NCI-H2107 (cell line): Measurements from ENCODE around the gene CPVL.

Experiments
- DNase-seq: peaks from one replicate; lab custom pipeline; 2025; lab: John Stamatoyannopoulos, UW

CPVL gene

DNA sequence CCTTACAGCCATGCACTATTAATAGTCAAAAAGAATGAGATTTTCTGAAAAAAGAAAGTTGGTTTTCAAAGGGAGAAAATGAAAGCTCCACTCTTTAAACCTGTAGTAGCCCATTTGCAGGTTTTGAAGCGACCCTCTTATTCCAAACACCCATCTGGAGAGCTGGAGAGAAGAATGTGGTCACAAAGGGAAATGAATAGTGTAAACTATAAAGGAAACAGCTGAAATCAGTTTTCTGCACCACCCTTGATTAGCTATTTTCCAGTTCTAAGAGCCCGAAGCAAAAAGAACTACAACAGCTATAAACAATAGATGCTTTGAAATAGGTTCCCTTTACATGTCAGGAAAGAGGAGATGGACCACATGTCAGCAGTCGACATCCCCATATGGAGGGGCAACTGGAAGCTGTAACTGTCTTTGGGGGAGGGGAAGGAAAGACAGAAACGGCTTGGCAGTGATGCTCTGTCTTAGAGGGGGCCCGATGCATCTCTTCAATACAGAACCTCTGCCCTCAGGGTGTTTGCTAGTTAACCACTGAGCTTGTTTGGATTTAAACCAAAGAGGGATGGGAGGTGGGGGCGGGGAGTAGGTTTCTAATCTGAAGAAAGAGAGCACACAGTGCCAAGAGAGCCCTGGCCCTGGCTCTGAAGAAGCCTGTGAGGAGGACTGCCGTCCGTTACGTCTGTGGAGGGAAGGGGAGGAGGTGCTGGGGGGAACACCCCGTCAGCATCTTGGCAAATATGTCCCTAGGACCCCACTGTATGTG lies 55.3 kb downstream of the CPVL start:
- DNase-seq = no peak

DNA sequence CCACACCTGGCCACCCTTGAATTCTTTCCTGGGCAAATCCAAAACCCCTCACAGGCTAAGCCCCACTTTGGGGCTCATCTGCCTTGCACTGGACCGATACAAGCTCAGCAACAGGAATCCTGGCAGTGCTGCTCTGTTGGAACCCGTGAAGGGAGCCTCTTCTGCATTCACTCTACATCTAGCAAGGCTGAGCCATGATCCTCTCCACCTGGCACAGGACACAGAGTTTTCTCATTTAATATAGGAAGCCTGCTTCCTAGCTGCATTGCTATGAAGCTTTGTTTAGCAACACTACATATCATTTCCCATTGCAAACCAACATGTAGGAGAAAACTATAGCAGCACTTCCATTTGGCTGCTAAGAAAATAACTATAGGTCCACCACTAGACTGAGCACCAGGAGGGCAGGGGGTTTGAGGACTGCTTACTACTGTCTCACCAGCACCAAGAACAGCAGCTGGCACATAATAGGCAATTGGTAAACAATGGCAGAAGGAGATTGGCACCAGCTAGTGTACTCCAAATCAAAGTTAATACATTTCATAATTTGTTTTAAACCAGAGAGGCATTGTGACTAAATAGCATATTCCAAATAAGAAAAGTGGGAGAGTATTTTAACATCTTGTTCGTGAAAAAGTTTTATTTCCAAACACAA lies 56.1 kb downstream of the CPVL start:
- DNase-seq = no peak

DNA sequence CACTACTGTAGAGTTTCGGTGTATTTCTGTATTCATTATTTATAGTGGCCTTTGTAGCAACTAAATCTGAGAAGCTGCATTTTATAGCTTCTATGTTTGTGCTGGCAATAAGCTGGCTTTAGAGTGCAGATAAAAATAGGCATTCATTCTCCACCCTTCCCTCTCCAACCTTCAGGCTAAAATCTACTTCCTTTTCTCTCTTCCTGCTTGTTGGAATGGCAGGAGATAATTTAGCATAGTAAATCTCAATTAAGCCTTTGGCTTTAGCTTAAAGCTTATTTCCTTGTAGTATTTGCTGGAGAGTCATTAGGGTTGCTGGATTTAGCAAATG lies 58.5 kb downstream of the CPVL start:
- DNase-seq = no peak

DNA sequence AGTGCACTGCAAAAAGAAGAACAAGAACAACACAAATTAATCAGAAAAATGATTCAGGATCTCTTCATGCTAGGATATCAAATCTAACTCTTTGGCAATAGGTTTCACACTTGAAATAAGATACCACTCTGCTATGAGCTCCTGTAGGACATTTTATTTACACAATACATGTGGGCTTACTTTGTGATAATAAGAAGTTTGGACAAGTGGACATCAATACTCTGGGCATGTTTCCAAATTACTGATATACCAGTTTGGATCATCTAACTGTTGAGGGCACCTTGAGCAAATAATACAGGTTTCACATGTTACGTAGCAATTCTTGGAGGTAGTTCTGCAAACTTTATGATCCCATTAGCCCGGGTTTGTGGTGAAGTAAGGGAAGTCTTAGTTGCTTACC lies 59.8 kb downstream of the CPVL start:
- peak; percentile 60 for DNase-seq

DNA sequence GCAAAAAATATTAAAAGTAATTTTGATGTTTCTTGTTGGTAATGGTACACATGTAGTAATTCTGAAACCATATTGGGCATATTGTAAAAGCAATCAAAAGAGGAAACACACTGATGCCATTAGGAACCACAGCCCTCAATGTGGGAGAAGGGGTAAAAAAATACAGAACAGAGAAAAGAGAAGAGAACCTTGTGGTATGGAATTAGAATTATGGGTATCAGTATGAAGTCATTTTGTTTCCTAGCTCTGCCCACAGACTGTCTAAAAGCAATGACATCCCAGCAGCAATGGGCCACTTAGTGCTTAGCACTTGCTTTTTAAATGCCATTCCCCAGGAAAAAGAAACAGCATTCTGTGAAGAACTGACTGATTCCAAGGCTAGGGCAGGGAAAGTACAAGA lies 61.5 kb downstream of the CPVL start:
- DNase-seq = no peak

DNA sequence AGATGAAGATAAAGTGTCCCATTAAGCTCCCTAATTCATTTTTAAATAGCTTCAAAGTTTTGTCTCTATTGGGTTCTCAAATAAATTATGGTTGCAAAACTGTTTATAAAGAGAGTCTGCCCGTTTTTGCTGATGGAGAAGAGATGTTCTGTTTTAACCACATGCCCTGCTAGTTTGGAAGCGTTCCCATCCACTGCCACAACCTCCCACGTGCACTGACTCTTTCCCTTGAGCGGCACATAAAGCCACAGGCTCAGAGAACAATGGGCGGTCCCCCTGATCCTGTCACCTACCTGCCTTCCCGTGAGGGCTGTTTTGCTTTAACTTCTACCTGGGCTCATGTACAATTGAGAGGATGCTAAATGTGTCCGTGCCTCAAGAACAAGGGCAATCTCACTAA lies 65.5 kb downstream of the CPVL start:
- DNase-seq = no peak

DNA sequence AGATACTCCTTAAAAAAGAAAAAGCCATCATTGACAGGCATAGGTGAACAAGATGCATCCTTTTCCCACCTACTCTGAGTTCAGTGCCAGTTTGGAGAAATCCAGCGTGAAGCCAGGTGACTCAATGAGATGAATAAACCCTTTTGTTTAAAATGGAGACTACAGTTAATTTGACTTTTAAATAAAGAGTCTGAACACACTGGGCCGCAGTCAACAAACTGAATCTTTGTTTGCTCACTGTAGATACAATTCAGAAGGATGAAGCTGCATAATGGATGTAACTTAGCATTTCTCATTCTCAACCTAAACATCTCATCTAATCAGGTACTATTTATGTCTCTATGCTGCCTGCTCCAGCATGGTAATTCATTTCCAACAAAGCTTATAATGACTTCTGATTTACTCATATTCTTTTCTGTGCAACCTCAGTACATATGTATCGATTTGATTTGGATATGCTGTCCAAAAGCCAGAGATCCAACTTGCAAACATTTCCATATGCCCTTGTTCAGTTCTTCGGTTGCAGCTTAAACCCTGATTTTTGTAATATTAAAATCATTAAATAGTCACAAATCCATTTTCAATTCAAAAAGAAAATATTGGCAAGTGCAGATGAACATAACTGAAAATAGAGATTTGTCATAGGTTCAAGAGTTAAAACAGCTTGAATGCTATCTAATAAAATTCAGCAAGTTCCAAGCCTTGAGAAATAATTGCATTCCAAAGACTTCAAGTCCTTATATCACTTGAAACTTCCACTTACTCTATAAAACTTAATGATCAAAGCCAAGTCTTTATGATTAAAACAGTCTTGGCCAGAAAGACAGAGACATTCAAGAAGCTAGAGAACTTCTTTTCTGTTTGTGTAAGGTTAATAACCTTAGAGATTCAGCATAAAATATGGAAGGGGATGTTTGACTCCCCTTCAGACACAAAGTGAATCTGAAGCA lies 67.8 kb downstream of the CPVL start:
- no peak for DNase-seq

DNA sequence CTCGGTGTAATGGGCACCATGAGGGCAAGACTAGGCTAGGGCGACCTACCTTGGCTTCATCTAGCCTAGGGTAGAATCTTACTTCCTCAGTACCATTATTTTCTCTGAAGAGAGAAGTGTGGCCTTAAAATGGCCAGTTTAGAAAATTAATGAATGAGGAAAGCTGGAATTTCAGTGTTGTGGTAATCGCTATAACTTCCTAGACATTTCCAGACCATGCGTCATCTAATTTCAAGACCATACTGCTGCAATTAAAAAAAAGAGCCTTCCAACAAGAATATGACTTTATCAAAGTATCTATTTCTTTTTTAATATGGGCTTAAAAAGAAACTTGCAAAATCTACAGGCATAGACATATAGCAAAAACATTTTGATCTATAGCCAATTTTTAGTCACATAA lies 68.5 kb downstream of the CPVL start:
- no peak for DNase-seq

DNA sequence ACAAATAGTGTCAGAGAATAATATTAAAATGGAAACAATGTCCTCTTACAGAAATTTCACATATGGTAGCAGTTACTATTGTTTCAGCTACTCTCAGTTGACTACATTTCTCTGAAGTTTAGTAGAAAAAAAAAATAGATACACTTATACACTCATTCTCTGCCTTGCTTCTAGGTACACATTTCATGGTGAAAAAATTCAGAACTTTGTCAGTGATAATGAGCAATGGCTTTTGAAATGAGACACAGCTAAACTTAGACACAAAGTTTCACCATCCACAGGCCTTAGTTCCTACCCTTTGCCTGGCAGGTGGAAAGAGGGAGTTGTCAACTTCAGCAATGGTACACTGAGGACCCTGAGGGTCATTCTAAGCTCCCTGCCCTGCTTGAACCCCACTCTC lies 69.2 kb downstream of the CPVL start:
- DNase-seq = no peak

DNA sequence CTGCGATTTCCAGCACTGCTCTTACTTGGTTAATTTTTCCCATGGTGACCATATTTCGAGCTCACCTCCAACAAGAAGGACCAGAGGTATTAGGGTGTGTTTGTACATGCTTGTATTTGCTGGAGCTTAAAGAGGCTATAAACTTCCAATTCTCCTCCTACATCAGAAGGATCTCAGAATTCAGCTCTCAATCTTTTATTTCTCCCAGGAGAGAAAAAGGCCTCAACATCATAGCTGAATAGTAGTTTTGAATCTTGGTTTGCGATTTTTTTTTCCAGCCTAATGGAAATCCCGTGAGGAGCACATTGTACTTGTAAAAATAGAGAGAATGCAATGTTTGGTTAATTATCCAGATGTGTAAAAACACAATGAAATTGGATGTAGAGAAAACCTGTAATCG lies 69.7 kb downstream of the CPVL start:
- DNase-seq = no peak

DNA sequence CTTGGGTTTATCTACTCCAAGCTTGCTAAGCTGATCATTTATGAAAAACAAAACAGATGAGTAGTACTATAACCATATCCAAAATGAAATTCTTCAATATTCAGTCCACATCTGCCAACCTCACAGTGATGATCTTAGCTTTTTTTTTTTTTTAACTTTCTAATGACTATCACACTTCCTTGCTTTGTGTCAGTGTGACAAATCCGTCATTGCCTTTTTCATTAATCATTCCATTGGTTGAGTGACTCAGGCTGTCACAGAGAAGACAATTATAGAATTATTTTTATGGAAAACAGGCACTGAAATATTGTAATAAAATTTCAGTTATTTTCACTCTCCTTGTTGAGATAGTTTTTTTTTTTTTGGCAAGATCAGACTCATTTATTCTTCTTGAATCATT lies 70.7 kb downstream of the CPVL start:
- DNase-seq = no peak

DNA sequence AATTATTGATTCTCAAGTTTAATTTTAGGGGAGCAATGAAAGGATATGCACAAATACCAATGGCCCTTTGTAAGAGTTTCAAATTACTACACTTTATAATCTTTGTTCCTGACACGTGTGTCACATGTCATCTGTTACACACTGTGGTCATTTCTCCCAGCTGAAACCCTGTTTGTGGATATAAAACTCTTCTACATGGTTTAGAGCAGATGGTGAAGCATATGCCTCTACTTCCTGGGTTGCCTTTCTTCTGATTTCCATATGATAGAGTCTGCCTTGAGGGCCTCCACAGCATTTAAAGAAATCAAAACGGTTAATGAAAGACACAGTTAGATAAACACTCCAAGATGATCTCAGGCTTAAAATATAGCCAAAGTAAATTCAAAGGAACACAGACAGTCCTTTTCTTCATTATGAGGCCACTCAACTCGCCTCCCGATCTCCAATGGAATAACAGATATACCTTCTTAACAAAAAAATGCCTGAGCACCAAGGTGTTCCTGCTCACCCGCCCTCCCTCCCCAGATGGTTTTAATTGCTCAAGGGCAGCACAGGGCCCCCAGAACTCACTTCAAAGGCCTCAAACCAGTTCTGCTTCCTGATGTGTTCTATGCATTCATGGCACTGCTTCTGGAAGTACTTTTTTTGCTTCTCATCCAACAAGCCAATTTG lies 75.0 kb downstream of the CPVL start:
- DNase-seq = no peak

DNA sequence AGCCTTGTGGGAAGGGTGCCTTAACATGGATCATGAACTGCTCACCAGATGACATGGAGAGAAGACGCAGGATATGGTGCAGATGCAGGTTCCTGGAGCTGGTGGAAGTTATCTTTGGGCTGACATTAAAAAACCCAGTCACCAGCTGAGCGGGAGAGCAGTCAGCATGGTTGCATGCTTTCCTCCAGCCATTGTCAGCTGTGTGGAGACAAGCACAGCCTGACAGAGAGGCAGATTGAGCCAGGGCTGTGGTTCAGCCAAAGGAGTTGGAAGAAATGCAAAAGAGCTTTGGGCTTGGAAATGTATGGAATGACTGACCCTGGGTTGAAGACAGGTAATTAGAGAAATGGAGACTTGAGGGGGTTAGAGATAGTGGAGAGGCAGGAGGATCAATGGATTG lies 79.7 kb downstream of the CPVL start:
- DNase-seq = no peak

DNA sequence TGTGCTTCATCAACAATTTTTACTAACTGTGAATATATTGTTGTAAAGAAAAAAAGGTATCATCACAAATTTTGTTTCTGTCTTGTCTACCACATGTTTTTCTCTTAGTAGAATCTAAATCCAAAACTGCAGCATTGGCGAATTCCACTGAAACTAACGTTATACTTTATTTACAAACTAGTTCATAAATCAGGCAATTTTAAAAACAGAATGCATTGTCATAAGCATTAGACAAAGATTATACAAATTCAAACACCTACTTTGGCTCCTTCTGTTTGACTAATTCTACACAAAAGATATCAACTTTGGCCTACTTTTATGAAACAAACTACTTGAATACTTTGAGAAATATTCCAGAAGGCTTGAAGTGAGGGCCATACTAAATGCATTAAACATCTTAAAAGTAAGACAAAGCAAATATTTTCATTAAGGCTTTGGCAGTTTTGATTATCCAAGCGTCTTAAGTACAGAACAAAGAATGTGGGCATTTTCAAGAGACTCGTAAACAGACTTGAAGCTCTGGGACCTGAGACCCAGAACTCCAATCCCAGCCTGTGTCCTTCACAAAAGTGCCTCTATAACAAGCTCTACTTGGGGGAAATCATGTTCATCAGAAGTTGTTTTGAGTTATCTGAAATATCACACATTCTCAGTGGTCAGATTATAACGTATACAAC lies 81.0 kb downstream of the CPVL start:
- no peak for DNase-seq

DNA sequence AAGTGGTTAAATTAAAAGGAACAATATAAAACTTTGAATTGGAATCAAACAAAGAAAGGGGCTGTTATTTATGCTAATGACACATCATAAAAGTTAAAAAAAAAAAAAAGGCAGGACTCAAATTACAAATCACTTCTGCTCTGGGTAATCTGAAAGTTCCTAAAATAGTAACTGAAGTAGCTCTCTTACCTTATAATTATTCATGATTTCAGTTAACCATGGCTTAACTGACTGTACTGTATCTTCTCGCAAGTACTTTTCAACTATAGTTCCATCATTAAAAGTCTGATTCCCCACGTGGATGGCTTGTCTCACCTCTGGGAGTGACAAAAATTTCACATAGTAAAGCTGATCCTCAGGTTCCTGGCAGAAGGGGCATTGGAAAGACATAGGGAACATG lies 82.5 kb downstream of the CPVL start:
- DNase-seq = no peak

DNA sequence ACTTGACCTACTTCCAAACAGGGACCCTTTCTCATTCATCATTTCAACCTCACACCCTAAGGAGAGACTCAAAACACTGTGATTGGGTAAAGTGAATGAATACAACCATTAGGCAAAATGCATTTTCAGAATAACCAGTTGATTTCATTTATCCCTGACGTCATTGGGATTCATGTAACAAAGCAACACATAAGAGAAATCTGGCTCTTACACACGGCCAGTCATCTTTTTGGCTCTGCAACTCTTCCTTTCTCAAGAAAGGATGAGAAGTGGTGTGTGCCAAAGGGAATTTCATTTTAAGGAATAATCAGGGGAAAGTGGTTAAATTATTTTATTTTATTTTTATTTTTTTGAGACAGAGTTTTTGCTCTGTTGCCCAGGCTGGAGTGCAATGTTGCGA lies 83.1 kb downstream of the CPVL start:
- DNase-seq = no peak

DNA sequence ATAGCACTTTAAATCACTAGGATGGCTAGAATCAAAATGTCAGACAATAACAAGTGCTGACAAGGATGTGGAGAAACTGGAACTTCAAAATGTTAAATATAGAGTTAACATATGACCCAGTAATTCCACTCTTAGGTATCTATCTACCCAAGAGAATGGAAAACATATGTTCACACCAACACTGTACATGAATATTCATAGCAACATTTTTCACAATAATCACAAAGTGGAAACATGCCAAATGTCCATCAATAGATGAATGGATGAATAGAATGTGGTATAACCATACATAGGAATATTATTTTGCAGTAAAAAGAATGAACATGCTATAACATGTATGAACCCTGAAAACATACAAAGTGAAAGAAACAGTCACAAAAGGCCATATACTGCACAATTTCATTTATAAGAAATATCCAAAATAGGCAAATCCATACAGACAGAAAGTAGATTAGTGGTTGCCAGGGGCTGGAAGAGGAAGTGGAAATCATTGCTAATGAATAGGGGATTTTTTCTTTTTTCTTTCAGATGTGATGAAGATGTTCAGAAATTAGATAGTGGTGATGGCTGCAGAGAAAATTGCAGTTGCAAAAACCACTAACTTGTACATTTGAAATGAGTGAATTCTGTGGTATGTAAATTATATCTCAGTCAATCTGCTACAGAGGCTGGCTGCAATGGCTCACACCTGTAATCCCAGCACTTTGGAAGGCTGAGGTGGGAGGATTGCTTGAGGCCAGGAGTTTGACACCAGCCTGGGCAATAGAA lies 93.0 kb downstream of the CPVL start:
- no peak for DNase-seq

DNA sequence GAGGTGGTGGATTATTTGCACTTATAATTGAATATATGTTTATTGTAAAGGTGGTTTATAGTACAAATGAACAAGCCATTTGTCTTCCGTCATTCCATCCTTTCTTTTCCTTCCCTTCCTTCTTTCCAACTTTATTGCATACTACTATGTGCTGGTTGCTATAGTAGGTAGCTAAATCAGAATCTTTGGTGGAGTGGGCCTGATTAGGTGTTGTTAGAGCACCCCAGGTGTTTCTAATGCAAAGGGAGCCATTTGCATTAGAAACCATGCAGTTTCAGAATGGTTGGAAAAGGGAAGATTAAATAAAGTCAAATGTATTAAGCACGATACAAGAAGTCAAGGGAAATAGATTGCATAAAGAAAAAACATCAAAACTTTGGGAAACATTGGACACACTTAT lies 99.4 kb downstream of the CPVL start:
- DNase-seq = no peak

DNA sequence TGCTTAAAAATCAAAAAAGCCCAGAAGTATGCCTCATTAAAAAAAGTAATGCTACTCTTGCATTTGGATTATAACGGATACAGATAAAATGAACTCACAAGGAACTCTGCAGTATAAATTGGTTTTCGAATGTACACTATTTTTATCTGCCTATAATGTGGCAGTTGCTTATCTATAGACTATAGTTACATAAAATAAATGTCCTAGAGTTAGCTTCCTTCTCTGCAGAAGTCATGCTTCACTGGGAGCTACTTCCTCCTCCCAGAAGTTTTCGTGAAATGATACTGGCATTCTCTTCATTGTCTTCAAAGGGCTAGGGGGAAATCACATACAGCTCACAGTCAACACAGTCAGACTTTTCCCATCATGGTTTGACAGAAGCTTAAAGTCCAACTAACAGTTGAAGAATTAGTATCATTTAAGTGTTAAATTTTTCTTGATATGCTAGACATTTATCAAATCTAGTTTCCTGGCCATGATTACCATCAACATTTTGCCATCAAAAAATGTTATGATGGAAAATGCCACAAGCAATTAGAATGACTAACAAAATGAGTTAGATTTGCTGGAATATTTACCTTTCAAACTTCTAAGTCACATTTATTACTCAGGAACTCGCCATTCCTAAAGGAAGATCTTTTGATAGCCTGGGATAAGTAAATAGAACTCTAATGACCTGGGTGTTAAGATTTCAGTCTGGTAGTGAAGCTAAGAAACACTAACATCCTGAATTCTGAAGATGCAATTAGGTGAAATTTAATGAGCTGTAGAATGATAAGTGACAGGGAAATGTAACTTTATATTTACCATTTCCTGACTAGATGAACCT lies 100.9 kb downstream of the CPVL start:
- no peak for DNase-seq

DNA sequence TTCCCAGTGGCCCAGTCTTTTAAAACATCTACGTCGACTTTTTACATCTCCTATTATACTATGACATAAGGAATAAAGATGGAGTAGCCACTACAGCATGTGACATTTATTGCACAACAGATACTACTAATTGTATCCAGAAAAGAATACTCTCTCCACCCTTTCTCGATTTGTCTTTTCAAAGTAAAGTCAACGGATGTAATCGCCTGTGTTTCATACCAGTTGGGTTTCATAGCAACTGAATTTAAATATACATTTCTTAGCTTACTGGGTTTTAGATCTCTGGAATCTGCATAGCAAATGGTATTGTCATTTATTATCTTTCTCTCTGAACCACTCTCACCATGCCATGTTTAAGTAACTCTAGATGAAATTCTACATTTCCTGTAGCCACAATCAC lies 101.8 kb downstream of the CPVL start:
- DNase-seq = no peak
